Measurements from ENCODE around the gene MEF2A.

The MEF2A gene

DNA sequence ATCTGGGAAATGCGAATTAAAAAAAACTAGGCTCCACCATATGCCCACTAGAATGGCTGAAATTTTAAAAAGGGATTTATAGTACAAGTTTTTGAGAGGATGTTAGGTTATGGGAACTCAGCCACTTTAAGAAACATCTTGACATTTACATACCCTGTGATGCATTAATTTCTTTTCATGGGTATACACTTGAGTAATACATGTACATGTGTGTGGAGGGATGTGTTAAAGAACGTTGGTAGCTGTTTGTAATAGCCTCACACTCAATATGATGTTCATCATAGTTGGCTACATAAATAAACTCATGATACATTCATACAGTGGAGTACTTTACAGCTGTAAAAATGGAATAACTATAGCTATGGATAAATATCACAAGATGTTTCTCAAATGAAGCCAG lies 40.9 kb downstream of the MEF2A start:
- no peak for DNase-seq (ENCODE audit: low spot score)

DNA sequence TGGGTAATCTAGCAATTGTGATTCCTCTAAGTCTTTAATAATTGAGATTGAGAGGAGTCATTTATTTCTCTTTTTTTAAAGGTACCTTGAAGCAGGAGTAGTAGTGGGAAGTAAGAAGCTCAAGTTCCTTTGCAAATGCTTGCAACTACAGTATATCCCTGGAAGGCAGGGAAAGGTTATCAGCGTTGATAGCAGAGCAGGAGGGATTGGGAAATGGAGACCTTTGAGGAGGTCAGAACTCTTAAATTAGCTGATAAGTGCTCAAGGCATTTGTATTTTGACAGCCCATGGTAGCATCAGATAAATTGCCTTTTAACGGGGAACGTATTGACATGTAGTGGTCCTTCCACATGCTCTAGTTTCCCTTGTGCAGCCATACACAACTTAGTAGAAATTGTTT lies 47.7 kb downstream of the MEF2A start:
- no peak for DNase-seq (ENCODE audit: low spot score)

DNA sequence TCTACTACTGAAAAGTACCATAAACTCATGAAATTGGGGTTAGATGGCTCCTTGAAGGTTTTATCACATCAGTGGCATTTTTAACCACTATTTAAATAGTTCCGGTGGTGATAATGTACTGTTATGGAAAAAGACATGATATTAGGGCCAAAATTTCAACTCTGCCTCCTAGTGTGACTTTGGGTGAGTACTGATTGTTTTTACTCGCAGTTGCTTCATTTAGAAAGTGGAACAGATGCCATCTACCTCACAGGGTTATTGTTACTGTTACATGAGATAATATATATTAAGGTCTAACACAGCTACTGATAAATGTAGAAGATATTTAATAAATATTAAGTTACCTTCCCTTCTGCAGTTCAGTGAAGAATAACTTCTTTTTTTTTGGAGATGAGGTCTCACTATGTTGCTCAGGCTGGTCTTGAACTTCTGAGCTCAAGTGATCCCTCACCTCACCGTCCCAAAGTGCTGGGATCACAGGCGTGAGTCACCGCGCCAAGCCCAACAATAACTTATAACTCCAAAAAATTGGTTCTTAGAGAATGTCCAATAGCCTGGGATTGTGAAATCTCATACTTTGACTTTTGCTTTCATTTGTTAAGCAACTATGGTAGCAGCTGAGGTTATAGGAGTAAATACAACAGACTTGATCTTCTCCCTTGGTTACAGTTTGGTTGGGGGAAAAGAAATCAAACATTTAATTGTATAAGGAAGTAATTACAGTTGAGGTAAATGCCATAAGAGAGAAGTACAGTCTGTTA lies 48.3 kb downstream of the MEF2A start:
- DNase-seq (ENCODE audit: low spot score), result no peak

DNA sequence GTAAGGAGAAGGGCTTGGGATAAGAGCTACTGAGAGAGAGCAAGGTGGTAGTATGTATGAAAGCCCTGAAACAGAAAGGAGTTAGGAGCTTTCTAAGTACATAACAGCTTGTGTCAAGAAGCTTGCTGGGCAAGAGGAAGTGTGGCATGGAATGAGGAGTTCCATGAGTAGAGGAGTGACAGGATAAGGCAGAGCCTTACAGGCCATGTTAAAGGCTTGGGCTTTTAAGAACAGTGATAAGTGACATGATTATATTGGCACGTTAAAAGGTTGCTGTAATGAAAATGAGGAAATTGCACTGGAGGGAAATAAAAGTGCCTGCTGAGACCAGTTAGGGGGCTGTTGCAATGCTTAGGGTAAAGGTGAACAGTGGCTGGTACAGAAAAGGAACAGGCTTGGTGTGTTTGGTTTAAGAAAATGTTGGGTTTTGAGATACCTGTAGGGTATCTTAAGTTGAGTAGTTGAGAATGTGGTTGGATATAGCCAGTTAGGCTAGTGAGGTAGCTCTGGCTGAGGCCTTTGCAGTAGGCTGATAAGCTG lies 49.0 kb downstream of the MEF2A start:
- DNase-seq (ENCODE audit: low spot score), result peak; percentile 5

DNA sequence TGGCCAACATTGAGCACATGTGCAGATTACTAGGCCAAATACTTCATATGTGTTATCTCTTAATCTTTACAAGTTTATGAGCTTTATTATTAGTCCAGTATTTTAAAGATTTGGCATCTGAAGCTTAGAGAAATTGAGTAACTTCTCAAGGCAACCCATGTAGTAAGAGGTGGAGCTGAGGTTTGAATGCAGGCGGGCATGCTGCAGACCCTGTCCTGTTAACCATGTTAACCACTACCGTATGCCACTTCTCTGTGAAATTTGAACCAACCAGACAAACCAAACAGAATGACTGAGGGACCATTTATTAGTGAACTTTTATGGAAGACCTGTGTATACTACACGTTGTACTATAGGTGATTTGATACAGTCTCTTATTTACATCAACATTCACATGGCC lies 49.7 kb downstream of the MEF2A start:
- no peak for DNase-seq (ENCODE audit: low spot score)

DNA sequence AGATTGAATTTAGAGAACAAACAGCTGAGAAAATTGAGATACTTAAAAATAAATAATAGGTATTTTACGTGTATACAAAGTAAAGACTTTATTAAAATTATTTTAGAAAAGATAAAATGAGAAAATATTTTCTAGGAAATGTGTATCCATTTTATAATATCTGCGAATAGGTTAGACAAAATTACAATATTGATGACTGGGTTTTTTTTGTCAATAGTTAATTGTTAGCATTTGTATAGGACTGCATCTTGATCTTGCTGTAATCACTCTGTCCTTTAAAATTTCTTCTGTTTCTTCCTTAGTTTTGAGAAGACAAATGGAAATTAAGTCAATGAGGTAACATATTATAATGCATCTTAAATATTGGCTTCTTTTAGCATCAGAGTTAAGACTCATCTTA lies 50.3 kb downstream of the MEF2A start:
- DNase-seq (ENCODE audit: low spot score), result no peak

DNA sequence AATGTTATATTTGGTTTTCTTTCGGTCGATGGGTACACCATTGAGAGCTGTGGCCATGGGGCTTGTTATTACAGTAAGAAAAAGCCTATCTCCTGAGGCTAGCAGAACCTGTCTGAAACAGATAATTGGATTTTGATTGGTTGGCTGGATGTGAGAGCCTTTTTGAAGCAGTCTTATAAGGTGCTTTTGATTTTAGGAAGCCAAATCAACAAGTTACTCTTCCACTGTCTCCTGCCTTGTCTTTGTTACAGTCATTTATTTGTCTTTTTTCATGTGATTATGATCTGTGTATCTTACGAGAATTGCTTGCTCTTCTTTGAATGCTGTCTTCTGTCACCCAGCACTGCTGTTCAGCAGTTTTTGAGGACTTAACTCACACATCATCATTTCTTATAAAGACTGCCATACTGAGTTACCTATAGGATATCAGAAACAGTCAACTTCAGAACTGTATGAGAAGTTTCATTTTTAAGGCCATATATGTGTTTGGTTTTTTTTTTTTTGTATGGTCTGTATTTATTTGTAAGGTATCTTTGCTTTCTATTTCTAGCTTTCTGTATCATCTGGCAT lies 51.1 kb downstream of the MEF2A start:
- no peak for DNase-seq (ENCODE audit: low spot score)

DNA sequence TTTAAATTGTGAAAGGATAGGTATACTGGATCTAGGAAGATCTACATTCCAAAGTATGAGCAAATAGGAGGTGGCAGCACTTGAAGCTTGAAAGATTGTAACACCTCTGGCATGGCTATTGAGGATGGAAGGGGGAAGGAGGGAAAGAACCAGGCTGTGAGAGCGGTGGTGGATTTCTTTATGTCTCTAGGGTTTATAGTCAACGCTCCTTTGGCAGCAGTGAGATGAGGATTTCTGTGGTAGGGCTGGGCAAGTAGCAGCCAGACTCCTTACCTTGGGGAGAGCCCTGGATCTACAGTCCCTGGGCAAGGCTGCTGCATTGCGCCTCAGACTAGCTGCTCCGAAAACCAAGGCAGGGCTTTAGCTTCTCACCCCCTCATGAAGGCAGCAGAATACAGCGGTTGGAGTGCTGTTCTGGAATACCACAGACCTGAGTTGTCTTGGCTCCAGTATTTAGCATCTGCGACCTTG lies 53.2 kb downstream of the MEF2A start:
- DNase-seq (ENCODE audit: low spot score), result peak; percentile 10

DNA sequence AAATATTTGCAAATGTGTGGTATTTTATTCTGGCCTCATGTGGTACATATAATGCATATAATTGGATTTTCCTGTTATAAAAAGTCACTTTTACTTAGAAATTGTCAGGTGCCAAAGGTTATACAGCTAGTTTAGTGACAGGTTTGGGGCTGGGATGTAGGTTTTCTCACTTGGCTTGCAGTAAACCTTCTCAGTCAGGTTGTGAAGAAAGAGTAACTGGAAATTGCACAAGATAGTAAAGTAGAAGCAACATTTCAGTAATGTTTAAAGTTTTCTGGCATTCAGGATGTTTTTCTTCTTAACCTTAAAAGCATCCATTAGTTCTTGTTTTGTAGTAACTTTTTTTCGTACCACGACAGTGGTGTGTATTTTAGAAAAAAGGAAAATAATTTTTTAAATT lies 53.9 kb downstream of the MEF2A start:
- no peak for DNase-seq (ENCODE audit: low spot score)

DNA sequence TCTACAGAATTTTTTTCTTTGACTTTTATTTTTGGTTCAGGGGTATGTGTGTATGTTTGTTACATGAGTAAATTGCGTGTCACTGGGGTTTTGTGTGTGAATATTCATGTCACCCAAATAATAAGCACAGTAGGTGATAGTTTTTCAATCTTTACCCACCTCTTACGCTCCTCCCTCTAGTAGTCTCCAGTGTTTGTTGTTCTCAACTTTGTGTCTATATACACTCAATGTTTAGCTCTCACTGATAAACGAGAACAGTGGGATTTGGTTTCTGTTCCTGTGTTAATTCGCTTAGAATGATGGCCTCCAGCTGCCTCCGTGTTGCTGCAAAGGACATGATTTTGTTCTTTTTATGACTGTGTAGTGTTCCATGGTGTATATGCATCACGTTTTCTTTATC lies 54.4 kb downstream of the MEF2A start:
- no peak for DNase-seq (ENCODE audit: low spot score)

DNA sequence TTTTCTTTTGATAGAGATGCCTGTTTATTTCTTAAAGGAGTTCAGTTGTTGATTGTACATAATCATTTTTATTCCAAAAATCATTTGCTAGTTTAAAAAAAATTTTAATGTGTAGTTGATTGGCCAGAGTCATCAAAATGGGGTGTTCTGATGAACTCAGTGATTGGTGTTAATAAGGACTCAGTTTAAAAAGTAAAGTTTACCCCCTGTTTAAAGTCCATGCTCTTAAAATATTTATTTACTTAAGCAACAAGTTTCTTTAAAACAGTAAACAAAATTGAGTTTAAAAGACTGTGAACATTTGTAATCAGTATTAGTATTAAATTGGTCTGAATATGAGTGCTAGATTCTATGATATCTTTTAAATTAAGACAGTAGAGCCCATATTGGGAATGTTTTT lies 56.0 kb downstream of the MEF2A start:
- DNase-seq (ENCODE audit: low spot score), result no peak

DNA sequence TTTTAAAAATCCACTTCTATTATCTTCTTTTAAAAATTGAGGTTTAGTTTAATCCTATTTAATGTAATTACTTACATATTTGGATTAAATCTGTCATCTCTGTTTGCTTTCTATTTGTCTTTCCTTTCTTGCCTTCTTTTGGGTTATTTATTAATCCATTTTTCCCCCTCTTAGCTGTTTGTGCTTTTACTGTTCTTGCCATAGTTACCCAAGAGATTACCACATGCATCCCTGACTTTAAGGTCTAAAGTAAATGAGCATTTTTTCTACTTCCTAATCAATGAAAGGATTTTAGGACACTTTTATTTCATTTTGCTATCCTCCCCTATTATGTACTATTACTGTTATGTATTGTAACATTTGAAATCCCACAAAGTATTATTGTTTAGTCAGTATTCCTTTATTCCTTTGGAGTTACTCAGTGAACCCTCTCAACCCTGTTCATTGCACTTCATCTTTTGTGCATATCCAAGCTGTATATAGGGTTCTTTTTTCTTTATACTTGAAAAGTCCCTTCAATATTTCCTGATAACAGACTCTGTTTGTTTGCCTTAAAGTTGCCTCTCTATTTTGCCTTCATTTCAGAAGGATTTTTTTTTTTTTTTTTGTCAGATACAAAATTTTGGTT lies 62.7 kb downstream of the MEF2A start:
- no peak for DNase-seq (ENCODE audit: low spot score)

DNA sequence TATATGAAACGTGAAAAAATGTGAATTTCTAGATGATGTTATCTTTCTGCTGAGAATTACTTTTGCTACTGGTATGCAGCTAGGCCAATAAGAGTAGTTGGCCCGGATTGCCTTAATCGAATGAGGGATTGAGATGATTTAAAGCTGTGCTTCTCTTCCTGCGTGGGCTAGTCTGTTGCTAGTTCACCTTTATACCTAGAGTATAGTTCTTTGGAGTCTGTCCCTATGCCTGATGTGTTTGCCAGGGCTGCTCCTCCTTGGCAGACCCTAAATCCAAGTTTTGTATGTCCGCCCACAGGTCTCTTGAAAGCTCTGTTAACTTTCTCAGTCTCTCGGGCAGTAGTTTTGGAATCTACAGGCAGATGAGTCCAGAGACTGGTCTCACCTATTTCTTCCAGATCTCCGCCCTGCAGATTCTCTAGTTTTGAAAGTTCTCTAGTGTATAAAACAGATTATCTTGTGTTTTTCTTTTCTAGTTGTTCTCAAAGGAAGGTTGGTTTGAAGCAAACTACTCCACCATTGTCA lies 64.9 kb downstream of the MEF2A start:
- DNase-seq (ENCODE audit: low spot score), result no peak

DNA sequence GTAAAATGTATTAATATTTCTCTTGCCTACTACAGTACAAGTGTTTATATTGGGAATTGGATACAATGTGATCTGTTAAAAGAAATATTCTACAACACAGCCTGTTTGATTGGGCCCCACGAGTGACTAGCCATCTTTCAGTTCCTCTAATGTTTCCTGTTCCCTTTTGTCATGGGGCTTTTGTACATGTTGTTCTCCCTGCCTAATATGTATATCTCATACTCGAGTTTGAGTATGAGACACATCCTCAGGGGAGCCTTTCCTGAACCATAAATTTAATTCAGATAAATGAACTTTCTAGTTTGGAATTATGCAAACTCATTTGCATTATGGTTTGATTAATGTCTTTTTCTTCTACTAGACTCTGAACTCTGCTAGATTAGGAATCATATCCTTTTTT lies 65.5 kb downstream of the MEF2A start:
- no peak for DNase-seq (ENCODE audit: low spot score)

DNA sequence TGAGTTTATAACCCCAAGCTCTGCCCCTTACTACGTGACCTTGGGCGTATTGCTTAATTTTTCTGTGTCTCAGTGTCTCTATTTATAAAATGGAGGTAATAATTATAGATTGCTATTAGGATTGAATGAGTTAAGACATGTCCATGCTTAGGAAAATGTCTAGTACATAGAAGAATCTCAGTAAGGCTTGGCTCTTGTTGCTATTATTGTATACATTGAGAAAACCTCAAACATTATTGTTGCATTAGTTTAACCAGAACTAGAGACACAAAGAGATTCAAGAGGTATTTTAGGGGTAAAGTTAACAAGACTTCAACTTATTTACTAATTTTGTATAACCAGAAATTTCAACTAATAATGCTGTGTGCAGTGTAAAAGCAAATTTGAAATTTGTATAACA lies 66.7 kb downstream of the MEF2A start:
- DNase-seq (ENCODE audit: low spot score), result no peak

DNA sequence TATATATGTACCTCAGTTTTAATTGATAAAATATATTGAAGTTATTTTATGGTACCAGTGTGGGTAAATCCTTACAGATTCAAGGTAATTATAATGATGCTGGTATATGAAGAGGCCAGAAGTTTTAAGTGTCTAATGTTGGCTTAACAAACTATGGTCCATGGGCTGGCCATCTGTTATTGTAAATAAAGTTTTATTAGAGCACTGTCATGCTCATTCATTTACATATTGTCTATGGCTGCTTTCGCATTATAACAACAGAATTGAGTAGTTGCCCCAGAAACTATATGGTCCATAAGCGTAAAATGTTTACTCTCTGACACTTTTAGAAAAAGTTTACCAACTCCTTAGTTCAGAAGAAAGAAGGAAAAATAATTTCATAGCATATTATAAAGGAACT lies 67.9 kb downstream of the MEF2A start:
- no peak for DNase-seq (ENCODE audit: low spot score)

DNA sequence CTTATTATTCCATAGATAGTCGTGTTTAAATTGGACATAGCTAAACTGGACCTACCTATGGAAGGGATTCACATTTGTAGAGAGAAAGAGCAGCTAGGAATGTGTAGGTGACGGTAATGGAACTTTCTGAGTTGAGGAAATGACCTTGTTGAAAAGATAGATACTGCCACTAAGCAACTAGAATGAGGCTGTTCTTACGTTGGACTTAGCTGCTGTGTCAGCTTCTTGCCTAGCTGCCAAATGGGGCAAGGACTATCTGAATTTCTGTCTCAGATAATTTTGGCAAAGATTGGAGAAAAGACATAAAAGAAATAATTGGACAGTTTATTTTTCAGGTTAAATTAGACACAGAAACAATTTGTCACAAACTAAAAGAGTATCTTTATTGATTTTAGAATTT lies 68.8 kb downstream of the MEF2A start:
- DNase-seq (ENCODE audit: low spot score), result no peak

DNA sequence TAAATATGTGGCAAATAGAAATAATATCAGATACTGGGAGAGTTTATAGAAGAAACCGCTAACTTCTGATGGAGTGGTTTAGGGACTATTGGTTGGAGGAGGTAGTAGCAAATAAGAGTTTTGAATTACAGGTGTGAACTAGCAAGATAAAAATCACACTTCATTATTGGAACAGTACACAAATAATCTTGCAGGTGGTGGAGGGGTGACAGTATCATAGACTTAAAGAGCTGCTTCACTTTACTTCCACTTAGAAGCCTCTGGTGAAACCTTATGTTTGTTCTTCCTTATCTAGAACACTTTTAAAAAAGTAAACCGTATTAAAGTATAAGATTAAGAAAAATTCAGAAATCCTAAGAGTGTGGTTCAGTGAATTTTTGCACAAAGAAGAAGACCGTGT lies 69.4 kb downstream of the MEF2A start:
- DNase-seq (ENCODE audit: low spot score), result no peak

DNA sequence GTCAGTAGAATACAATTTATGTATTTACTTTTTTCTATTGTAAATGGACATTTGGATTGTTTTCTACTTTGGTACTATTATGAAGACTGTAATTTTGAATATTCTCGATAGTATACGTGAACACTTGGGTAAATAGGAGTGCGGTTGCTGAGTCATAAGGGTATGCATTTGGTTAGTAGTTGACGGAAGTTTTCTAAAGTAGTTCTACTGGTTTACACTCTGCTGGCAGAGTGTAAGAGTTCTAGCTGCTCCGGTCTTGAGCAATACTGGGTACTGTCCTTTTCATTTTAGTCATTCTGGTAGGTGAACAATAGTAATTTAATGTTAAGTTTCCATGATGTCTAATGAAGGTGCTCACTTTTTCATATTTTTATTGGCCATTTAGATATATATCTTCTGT lies 70.0 kb downstream of the MEF2A start:
- DNase-seq (ENCODE audit: low spot score), result no peak

DNA sequence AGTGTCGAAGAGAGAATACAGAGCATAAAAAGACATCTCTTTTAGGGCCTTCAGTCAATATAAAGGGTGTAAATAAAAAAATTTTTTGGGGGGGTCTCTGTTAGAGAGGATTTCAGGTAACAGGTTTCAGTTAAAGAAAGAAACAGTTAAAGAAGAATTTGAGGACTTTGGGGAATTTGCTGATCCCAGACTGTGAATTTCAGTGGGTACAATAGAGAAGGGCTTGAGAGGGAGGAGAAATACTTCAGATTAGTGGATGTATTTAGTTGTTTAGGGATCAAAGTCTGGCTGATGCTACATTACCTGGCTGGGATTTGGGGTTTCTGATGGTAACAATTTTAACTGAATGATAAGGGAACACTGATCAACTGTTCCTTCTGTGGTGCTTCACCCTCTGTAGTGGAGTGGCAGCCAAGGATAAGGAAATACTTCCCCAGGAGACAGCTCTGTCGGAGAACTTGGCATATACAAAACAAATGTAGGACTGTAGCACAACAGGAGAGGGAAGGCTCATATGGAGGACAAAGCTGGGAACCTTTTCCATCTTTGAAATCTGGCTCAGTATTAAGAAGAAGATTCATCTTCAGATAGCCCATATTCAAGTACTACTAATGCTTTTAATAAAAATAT lies 79.2 kb downstream of the MEF2A start:
- DNase-seq (ENCODE audit: low spot score), result no peak

DNA sequence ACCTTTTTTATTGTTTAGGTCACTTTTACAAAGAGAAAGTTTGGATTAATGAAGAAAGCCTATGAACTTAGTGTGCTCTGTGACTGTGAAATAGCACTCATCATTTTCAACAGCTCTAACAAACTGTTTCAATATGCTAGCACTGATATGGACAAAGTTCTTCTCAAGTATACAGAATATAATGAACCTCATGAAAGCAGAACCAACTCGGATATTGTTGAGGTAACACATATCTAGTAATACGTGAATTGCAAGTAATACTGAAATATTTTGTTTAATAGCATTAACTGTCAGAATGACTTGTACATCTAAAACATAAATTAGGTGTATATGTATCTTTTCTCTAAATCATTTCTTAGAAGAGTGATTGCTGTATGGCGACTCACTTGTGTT lies 79.8 kb downstream of the MEF2A start:
- DNase-seq (ENCODE audit: low spot score), result no peak

DNA sequence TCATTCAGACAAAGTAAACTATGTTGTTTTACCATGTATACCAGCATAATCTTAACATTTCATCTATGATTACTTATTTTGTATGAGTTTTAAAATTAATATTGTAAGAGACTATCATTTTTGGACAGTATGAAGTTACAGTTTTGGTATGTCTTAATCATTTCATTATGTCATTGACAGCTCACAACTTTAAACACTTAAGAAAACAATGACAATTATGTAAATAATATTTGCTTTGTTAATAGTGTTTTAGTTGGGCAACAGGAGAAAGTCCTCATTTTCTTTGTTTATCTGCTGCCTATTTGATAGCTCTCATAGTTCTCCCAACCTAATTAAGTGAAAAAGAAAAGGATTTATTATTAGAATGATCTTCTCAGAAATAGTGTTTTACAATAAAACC lies 80.2 kb downstream of the MEF2A start:
- no peak for DNase-seq (ENCODE audit: low spot score)
